UCSD-AML1 (cell line): ENCODE measurements around the gene RFLNA.
"Not testable (repeated sequence)": the region's sequence is repeated elsewhere in the genome, so short reads cannot be mapped to it uniquely, and the experiment has no call there.

Experiments
- DNase-seq: peaks from one replicate; lab custom pipeline; 2025; ENCODE audit not compliant: unreplicated experiment; lab: John Stamatoyannopoulos, UW

The RFLNA gene

GRCh38 chr12:124282287-124282686, 12.6 kb upstream of the RFLNA start:
- no peak for DNase-seq

- DNase-seq, result no peak
Measured at GRCh38 chr12:124283326-124283725, 11.6 kb upstream of the RFLNA start.

- DNase-seq, result no peak
Measured at GRCh38 chr12:124284368-124284767, 10.5 kb upstream of the RFLNA start.

GRCh38 chr12:124286414-124286813, 8.5 kb upstream of the RFLNA start:
- no peak for DNase-seq

- DNase-seq, result no peak
Measured at GRCh38 chr12:124286971-124287370, 7.9 kb upstream of the RFLNA start.

DNA sequence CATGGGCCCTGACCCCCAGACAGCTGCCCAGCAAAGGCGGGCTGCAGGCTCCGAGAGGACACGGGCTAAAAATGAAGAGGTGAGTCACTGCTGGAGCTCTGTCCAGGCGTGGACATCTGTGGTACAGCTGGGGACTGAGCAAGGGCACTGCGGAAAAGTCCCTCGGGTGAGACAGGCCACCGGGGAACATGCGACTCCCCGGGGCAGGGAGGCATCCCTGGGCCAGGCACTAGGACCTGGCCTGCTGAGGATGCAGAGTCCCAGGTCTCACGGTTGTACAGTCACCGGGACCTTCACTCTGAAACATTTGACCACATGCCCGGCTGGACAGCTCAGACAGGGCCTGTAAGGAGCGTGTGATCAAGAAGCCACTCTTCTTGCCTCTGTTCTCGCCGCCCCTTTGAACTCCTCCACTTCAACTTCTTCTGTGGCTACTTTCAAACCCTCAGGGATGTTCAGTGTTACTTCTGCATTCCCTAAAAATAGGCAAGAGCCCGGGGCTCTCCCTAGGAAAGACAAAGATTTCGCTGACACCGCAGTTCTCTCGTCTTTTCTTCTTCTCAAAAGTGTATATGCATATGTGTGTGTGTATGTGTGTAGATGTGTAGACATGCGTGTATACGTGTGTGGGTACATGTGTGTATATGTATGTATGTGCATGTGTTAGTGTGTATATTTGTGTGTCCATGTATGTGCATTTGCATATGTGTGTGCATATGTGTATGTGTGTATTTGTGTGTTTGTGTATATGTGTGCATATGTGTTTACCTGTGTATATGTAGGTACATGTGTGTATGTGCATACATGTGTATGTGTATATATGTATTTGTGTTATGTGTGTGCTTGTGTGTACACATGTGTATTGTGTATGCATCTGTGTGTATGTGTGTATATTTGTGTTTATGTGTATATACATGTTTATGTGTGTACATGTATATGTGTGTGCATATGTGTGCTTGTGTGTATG, 5.0 kb upstream of the RFLNA start:
- DNase-seq, result no peak

GRCh38 chr12:124292385-124292784, 2.5 kb upstream of the RFLNA start:
- DNase-seq, result no peak

DNA sequence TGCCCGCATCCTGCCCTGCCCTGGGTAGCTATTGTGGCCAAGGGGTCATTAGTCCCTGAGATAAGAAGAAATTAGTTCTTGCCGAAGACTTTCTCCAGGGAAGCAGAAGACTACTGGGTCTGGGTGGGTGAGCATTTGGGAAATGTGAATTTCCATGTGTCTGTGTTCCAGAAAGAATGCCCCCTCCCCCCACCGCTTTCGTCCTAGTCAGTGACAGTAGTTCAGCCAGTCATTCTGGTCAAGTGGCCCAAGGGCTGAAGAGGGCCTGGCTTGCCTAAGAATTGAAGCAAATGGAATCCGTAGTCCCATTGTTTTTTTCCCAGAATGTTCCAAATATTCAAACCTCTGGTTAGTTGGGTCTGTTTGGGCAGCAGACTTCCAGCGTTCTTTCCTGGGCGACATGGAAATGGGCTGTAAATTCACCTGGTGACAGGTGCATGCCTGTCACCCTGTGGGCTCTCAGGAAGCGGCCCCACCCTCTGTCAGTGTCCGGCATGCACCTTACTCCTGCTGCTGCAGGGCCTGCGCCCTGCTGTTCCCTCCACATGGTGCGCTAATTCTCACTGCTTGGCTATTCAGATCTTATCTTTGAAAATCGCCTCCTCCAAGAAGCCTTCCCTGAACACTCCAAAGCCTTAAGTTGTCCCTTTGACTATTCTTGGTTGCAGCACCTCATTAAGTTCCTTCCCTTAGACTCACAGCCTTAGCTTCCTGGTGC, 1.4 kb upstream of the RFLNA start:
- DNase-seq, result no peak

- DNase-seq, result no peak
Measured at GRCh38 chr12:124295431-124296058, 652 bp downstream of the RFLNA start.

DNA sequence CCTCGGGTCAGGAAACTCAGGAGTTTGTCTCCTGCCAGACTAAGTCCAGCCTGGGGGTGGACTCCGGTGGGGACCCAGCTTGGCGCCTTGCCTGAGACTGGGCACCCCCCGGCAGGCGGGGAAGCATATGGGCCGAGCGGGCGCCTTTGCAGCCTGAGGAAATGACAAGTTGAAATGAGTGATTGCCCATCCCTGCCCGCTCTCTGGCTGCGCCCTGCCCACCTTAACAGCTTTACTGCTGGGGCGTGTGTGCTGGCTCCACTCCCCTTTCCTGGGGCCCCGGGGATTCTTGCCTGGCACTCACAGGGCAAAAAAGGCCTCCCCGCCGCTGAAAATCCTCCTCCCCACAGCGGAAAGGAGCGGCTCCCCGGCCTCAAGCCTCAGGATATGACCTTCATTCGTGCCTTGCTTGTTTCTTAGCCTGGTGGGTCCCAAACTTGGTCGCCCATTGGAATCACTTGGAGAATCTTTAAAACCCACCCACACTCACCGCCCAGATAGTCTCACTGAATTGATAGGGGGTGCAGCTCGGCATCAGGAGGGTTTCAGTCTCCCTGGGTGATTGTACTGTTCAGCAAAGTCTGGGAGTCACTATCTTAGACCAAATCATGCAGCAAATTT, 1.5 kb downstream of the RFLNA start:
- no peak for DNase-seq

DNA sequence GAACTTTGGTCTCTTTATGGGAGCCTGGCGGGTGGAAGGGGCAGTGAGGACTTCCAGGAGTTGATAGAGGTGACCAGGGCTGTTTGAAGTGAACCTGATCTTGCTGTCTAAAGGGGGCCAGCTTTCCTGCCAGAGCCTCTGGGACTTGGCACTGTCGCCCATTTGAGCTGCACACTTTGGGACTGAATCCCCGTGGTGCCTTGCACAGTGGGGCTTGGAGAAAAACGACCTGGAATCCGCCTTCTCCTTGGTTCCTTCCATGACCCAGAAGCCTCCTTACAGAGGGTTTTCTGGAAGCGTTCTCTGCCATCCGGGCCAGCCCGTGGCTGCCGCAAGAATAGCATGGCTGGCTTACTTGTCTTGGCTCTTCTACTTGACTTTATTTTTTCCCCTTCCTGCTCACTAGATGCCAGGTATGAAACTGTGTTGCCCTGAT, 2.0 kb downstream of the RFLNA start:
- no peak for DNase-seq

- DNase-seq, result no peak
Measured at GRCh38 chr12:124297389-124297788, 2.5 kb downstream of the RFLNA start.

DNA sequence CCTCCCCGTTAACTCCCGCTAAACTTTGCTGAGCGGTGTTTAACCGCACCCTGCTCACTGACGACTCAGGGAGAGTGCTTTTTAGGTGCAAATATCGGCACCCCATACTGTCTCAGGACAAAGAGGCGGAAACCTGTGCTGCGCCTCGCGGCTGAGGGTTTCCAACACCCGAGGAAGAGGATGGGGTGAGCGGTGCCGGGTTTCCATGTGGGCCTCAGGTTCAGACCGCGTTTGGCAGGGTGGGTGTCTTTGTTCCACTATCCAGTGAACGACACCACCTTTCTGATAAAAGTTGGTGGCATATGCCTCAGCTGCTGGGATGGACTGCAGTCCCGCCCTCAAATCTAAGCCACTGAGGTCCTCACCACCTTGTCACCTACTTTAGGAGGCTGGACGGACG, 3.0 kb downstream of the RFLNA start:
- DNase-seq, result no peak

DNA sequence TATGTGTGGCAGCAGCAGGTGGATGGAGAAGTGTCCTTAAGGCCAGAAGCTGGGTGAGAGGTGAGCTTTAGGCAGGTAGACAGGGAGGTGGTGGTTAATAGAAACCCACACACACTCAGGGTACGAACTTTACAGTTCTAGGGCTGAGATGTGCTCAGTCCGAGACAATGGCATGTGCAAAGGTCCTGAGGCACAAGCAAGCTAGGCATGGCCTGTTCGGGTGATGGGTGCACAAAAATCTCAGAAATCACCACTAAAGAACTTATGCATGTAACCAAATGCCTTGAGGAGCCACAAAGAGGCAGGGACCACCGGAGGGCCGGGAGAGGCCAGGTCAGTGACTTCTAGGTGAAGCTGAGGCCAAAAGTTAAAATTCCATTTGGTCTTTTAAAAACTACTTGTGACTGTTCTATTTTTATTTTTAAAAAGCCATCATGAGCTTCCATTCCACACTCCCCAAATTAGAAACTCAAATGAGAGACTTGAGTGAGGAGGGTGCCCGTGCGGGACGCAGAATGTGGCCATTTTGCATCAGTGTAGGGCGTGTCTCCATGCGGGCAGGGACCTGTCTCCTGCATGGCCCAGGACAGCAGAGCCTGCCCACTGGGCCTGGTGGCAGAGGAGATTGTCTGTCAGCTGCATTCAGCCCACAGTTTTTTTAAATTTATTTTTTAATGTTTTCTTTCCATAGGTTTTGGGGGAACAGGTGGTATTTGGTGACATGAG, 4.0 kb downstream of the RFLNA start:
- no peak for DNase-seq

GRCh38 chr12:124299628-124300388, 4.9 kb downstream of the RFLNA start:
- DNase-seq, result no peak

GRCh38 chr12:124300657-124301056, 5.8 kb downstream of the RFLNA start:
- DNase-seq, result not testable (repeated sequence)

- no peak for DNase-seq
Measured at GRCh38 chr12:124301084-124301654, 6.3 kb downstream of the RFLNA start.

DNA sequence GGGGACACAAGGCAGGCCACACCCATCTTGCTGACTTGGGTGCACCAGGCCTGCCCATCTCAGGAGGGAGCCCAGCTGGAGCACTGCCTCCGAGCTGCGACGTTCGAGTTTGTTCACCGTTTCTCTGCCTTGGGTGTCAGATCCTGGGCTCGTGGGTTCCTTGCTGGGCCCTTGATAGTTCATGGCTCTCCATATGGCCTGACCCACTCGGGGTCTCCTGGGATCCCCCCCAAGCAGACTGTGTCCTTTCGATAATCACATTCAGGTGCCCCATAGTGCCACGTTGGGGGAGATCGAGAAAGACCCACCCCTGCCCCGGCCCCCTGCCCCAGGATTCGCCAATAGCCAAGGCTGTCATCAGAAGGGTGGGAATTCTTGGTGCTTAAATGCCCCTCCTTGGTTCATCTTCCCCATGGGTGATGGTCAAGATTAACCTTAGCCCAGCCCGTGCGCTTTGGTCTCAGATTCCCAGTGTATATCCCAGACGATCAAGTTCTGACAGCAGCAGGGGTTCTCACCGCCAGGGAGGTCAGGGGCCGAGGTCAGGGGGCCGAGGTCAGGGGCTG, 7.4 kb downstream of the RFLNA start:
- no peak for DNase-seq
